KOPT-K1 (cell line): ENCODE results near the gene CAPZA1.

Experiments used
- H3K27ac ChIP-seq: fragments of 200-600 bp; sonication (generic); 2 replicates; pipeline ENCODE4 v1.5.1; 2016; ENCODE audit warnings: antibody characterized with exemption, mild to moderate bottlenecking, low read depth, low read length; ENCODE audit not compliant: poor library complexity, severe bottlenecking
- H3K36me3 ChIP-seq: fragments of 200-600 bp; sonication (generic); 2 replicates; pipeline ENCODE4 v1.5.1; 2017; ENCODE audit warnings: antibody characterized with exemption, mild to moderate bottlenecking, low read length, moderate library complexity; ENCODE audit not compliant: insufficient read depth
- H3K9me3 ChIP-seq: fragments of 200-600 bp; sonication (generic); 2 replicates; pipeline ENCODE4 v1.5.1; 2017; ENCODE audit warnings: antibody characterized with exemption, low read length, mild to moderate bottlenecking; ENCODE audit not compliant: insufficient read depth, poor library complexity, severe bottlenecking

CAPZA1 gene

DNA sequence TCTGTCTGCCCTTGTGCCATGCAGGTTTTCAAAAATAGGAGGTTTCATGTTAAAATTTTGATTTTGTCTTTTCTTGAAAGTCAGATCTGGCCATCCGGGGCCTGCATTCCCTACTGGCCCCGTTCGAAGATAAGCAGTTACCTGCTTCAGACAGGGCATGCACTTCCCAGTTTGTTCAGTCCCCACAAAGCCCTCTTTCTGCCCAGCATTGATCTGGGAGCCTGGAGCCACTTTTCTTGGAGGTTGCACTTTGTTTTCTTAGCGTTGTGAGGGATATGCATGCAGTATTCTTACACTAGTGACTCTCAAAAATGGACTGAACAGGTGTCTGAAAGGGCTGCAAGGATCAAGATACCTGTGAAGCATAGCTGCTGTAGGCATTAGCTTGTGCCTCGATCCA is 66.3 kb downstream of the CAPZA1 start:
- no peaks in the 10 kb centered on the region for H3K9me3 ChIP-seq
- no peak overlapping the region for H3K27ac ChIP-seq
- peaks cover 60% of the 10 kb centered on the region for H3K36me3 ChIP-seq

DNA sequence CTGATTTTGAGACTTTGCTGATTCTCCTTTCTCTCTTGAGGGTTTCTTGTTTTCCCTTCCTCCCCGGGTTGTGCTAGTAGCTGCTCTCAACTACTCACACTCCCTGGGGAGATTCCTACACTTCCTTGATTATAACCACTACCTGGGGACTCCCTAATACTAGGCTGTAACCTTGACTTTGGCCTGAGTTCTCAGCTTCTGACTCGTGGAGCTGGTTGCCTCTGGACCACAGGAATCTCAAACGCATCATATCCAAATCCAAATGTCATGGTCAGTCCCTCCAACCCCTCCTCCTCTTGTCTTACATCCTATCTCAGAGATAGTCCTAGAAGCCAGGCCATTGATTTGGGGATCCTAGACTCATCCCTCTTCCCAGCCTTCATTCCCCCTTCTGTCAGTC is 66.8 kb downstream of the CAPZA1 start:
- no peaks in the 10 kb centered on the region for H3K9me3 ChIP-seq

DNA sequence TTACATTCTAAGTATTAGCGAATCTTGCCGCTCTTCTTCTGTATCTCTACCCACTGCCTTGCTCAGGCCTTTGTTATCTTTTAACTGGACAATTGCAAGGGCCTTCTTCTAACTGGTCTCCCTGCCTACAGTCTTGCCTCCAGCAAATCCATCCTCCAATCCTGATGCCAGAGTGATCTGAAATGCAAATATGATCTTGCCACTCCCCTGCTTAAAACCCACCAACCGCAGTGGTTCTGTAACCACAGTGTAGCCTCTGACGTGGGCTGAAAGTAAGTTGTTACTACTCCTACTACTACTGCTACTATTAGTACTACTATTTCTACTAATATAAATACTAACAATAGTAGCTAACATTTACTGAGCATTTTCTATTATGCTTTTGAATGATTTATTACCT is 67.2 kb downstream of the CAPZA1 start:
- H3K36me3 ChIP-seq = peaks cover 68% of the 10 kb centered on the region
- no peaks in the 10 kb centered on the region for H3K9me3 ChIP-seq
- H3K27ac ChIP-seq = no peak overlapping the region

More for the DNA sequence above, 66.8 kb downstream of the CAPZA1 start:
- no peak overlapping the region for H3K27ac ChIP-seq
- peaks cover 64% of the 10 kb centered on the region for H3K36me3 ChIP-seq

GRCh38 chr1:112687361-112687760 is 67.7 kb downstream of the CAPZA1 start:
- Histone ChIP-seq H3K36me3 (peaks cover 73% of the 10 kb centered on the region), H3K9me3 (no peaks in the 10 kb centered on the region), H3K27ac (no peak overlapping the region)

GRCh38 chr1:112687785-112688496 is 68.3 kb downstream of the CAPZA1 start:
- Histone ChIP-seq H3K27ac (no peak overlapping the region), H3K9me3 (no peaks in the 10 kb centered on the region), H3K36me3 (peaks cover 76% of the 10 kb centered on the region)

- Histone ChIP-seq H3K9me3 (no peaks in the 10 kb centered on the region), H3K27ac (no peak overlapping the region), H3K36me3 (peaks cover 76% of the 10 kb centered on the region)
Observed at GRCh38 chr1:112688781-112689193, 69.2 kb downstream of the CAPZA1 start.

DNA sequence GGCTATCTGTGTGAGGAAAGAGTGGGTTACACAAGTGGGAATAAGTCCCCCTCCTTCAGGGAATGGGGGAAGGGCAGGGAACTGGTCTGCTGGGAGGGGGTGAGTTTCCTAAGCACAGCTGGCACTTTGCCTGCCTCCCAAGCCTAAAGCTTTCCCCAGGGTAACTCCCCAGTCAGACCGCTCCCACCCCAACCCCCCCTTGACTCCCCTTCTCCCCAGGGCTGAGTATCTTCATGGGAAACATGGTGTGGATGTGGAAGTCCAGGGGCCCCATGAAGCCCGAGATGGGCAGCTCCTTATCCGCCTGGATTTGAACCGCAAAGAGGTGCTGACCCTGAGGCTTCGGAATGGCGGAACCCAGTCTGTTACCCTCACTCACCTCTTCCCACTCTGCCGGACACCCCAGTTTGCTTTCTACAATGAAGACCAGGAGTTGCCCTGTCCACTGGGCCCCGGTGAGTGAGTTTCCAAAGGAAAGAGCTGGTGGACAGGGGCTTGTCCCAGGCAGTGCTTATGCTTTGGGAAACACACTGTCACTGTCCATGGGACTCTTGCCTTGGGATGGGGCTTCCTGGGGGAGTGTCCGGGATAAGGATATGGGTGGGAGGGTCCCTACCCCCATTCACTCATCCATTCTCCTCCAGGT is 69.7 kb downstream of the CAPZA1 start:
- Histone ChIP-seq H3K36me3 (peaks cover 82% of the 10 kb centered on the region), H3K9me3 (no peaks in the 10 kb centered on the region), H3K27ac (no peak overlapping the region)

GRCh38 chr1:112689842-112690237 is 70.2 kb downstream of the CAPZA1 start:
- H3K36me3 ChIP-seq = peaks cover 87% of the 10 kb centered on the region
- H3K27ac ChIP-seq = no peak overlapping the region

GRCh38 chr1:112692681-112693080 is 73.0 kb downstream of the CAPZA1 start:
- H3K27ac ChIP-seq = no peak overlapping the region
- peaks cover 100% of the 10 kb centered on the region for H3K36me3 ChIP-seq
- H3K9me3 ChIP-seq = no peaks in the 10 kb centered on the region

More at GRCh38 chr1:112689842-112690237, 70.2 kb downstream of the CAPZA1 start:
- no peaks in the 10 kb centered on the region for H3K9me3 ChIP-seq

DNA sequence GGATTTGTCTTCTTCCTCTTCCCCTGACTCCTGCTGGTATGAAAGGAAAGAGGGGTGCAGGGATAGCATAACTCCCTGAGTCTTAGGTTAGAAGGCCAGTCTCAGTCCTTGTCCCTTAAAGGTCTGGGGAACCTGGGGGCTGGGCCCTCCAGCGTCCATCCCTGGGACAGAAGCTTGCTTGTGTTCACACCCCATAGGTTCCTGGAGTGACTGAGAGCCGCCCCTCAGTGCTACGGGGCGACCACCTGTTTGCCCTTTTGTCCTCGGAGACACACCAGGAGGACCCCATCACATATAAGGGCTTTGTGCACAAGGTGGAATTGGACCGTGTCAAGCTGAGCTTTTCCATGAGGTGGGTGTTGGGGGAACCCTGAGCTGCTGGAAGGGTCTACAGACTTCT is 74.2 kb downstream of the CAPZA1 start:
- H3K9me3 ChIP-seq = no peaks in the 10 kb centered on the region
- H3K27ac ChIP-seq = no peak overlapping the region
- peaks cover 100% of the 10 kb centered on the region for H3K36me3 ChIP-seq

DNA sequence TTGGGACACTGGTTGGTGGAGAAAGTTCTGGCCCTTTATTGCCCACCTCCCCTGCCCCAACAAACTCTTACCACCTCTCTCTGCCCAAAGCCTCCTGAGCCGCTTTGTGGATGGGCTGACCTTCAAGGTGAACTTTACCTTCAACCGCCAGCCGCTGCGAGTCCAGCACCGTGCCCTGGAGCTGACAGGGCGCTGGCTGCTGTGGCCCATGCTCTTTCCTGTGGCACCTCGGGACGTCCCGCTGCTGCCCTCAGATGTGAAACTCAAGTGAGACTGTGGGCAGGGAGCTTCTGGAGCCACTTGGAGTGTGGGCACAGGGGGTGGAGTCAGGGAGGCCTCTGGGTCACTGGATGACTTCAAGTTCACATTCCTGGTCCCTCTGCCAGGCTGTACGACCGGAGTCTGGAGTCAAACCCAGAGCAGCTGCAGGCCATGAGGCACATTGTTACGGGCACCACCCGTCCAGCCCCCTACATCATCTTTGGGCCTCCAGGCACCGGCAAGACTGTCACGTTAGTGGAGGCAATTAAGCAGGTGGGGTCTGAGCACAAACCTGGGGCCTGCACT is 74.8 kb downstream of the CAPZA1 start:
- H3K36me3 ChIP-seq = peaks cover 100% of the 10 kb centered on the region
- H3K9me3 ChIP-seq = no peaks in the 10 kb centered on the region
- H3K27ac ChIP-seq = no peak overlapping the region

GRCh38 chr1:112695276-112695675 is 75.6 kb downstream of the CAPZA1 start:
- Histone ChIP-seq H3K27ac (no peak overlapping the region), H3K9me3 (no peaks in the 10 kb centered on the region), H3K36me3 (peaks cover 100% of the 10 kb centered on the region)

DNA sequence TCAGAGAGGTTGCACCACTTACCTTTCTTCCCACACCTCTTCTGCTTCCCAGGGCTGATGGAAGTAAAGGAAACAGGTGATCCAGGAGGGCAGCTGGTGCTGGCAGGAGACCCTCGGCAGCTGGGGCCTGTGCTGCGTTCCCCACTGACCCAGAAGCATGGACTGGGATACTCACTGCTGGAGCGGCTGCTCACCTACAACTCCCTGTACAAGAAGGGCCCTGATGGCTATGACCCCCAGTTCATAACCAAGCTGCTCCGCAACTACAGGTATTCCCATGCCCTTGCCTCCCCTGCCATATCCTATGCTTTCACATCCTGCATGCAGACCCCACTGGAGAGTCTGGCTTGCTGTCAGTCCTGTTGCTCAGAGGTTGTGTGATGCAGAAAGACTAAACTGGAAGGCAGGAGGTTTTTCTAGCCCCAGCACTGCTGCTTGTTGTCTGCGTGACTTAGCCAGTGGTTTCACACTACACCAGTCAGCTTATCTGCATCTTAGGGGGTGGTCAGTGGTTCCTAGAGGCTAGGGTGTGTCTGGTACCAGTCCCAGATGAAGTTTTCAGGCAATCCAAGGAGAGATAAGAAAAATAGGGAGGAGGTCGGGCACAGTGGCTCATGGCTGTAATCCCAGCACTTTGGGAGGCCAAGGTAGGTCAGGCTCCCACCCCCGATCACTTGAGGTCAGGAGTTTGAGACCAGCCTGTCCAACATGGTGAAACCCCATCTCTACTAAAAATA is 77.1 kb downstream of the CAPZA1 start:
- Histone ChIP-seq H3K9me3 (no peaks in the 10 kb centered on the region), H3K36me3 (peaks cover 100% of the 10 kb centered on the region), H3K27ac (no peak overlapping the region)

DNA sequence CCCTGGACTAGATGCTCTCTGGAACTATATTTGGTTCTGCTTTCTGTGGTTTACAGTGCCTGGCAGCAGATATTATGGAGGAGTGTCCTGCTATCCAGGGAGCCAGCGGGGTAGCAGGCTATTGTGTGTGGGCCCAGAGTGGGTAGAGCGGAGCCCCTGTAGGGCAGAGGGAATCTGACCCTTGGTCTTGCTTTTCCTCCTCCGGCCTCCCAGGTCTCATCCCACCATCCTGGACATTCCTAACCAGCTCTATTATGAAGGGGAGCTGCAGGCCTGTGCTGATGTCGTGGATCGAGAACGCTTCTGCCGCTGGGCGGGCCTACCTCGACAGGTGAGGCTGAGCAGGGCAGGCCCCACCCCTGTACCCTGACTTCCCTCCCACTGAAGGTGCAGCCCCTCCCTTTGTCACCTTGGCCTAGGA is 78.2 kb downstream of the CAPZA1 start:
- H3K9me3 ChIP-seq = no peaks in the 10 kb centered on the region
- H3K27ac ChIP-seq = no peak overlapping the region
- H3K36me3 ChIP-seq = peaks cover 97% of the 10 kb centered on the region
